IPS DF 6.9 (cell line): ENCODE measurements around the gene LIN52.

Experiments
- DNase-seq: peaks from one replicate; pipeline ENCODE4 v3.0.0-alpha.2; 2013; ENCODE audit warnings: low read depth, low spot score
- H3K27ac ChIP-seq: one replicate; pipeline ENCODE4 v1.5.1; 2013; ENCODE audit warnings: low read length, control low read depth
- H3K27me3 ChIP-seq: 2 replicates; pipeline ENCODE4 v1.6.1; 2013; ENCODE audit warnings: mild to moderate bottlenecking, low read length; ENCODE audit not compliant: control insufficient read depth, insufficient read depth
- H3K36me3 ChIP-seq: 2 replicates; pipeline ENCODE4 v1.6.1; 2013; ENCODE audit warnings: low read length; ENCODE audit not compliant: control insufficient read depth, insufficient read depth
- H3K4me1 ChIP-seq: 2 replicates; pipeline ENCODE4 v1.6.1; 2013; ENCODE audit warnings: low read length; ENCODE audit not compliant: control insufficient read depth, insufficient read depth
- H3K4me3 ChIP-seq: 2 replicates; pipeline ENCODE4 v1.5.1; 2013; ENCODE audit warnings: mild to moderate bottlenecking, low read length
- H3K9me3 ChIP-seq: 2 replicates; pipeline ENCODE4 v1.6.1; 2013; ENCODE audit warnings: low read length, inconsistent platforms; ENCODE audit not compliant: control insufficient read depth, insufficient read depth
- WGBS: extraction: QIAGEN DNeasy Blood & Tissue Kit; methylation state at CpG from one replicate; pipeline ENCODE4 v1.1.7; 2013; ENCODE audit warnings: mixed read lengths, missing lambda C conversion rate; ENCODE audit not compliant: insufficient read length, insufficient coverage; 5-methylcytosine and 5-hydroxymethylcytosine counted together

Gene LIN52

GRCh38 chr14:74231784-74232183 is 147.0 kb downstream of the LIN52 start:
- Histone ChIP-seq H3K9me3 (no peaks in the 10 kb centered on the region), H3K27ac (no peak overlapping the region), H3K36me3 (no peaks in the 10 kb centered on the region), H3K27me3 (no peaks in the 10 kb centered on the region; the same call in 1 of the 2 replicates), H3K4me3 (no peak overlapping the region), H3K4me1 (no peaks in the 10 kb centered on the region)
- no CpG with 5 or more reads among the region's 8 CpGs for WGBS
- DNase-seq: no peak

- H3K9me3 ChIP-seq: no peaks in the 10 kb centered on the region
- no peak overlapping the region for H3K27ac ChIP-seq
- H3K27me3 ChIP-seq: peaks cover 23% of the 10 kb centered on the region
- H3K4me1 ChIP-seq: peaks cover 3% of the 10 kb centered on the region
- WGBS: no CpG with 5 or more reads among the region's 4 CpGs
- no peak for DNase-seq
- H3K4me3 ChIP-seq: no peak overlapping the region
- H3K36me3 ChIP-seq: no peaks in the 10 kb centered on the region
These were observed 150.3 kb downstream of the LIN52 start for GRCh38 chr14:74235017-74235416.

DNA sequence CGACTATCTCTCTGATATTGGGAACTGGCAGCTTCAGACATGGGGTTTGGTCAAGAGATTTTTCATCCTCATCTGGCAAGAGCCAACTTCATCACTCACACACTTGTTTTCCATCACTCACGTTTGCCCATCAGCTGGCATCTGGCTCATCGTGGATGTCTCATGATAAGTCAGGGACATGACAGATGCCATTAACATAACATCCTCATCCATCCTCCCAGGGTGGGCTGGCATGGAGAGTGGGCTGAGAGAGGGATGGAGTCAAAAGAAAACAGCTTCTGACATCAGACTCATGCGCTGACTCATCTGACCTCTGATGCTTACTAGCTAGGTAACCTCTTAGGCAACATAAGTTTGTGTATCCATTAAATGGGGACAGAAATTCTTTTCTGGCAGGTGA is 152.7 kb downstream of the LIN52 start:
- DNase-seq: no peak
- H3K4me3 ChIP-seq: no peak overlapping the region
- peaks cover 47% of the 10 kb centered on the region for H3K27me3 ChIP-seq
- no peaks in the 10 kb centered on the region for H3K9me3 ChIP-seq
- no peaks in the 10 kb centered on the region for H3K36me3 ChIP-seq
- H3K4me1 ChIP-seq: peaks cover 7% of the 10 kb centered on the region
- WGBS: no CpG with 5 or more reads among the region's 4 CpGs
- H3K27ac ChIP-seq: no peak overlapping the region

GRCh38 chr14:74238974-74239847 is 154.5 kb downstream of the LIN52 start, which contains the start of gene VSX2:
Gene VSX2, plus strand, starts transcription at chr14:74239449. Its CDS starts 113 bp downstream, at chr14:74239562.
- Histone ChIP-seq H3K27ac (no peak within 1 kb of the TSS), H3K4me3 (peak within 1 kb of the TSS; percentile 25; the same call in 1 of the 2 replicates), H3K36me3 (no peaks in the 10 kb centered on the region), H3K27me3 (peaks cover 61% of the 10 kb centered on the region), H3K4me1 (peaks cover 7% of the 10 kb centered on the region), H3K9me3 (no peaks in the 10 kb centered on the region)
- no CpG with 5 or more reads among the region's 40 CpGs for WGBS
- DNase-seq: no peak

GRCh38 chr14:74239848-74240793 is 155.4 kb downstream of the LIN52 start:
- no CpG with 5 or more reads among the region's 94 CpGs for WGBS
- H3K27ac ChIP-seq: no peak overlapping the region
- H3K4me3 ChIP-seq: peak overlapping the region; percentile 25; the same call in 1 of the 2 replicates
- DNase-seq: no peak
- H3K36me3 ChIP-seq: no peaks in the 10 kb centered on the region
- peaks cover 61% of the 10 kb centered on the region for H3K27me3 ChIP-seq
- no peaks in the 10 kb centered on the region for H3K9me3 ChIP-seq
- peaks cover 7% of the 10 kb centered on the region for H3K4me1 ChIP-seq

GRCh38 chr14:74240794-74241651 is 156.3 kb downstream of the LIN52 start:
- peak overlapping the region; percentile 29; the same call in 1 of the 2 replicates for H3K4me3 ChIP-seq

GRCh38 chr14:74241652-74242017 is 156.9 kb downstream of the LIN52 start:
- Histone ChIP-seq H3K27me3 (peaks cover 61% of the 10 kb centered on the region), H3K9me3 (no peaks in the 10 kb centered on the region), H3K27ac (no peak overlapping the region), H3K36me3 (no peaks in the 10 kb centered on the region), H3K4me3 (no peak overlapping the region), H3K4me1 (peaks cover 13% of the 10 kb centered on the region)
- WGBS: no CpG with 5 or more reads among the region's 14 CpGs
- DNase-seq: no peak

More at GRCh38 chr14:74240794-74241651, 156.3 kb downstream of the LIN52 start:
- Histone ChIP-seq H3K4me1 (peaks cover 10% of the 10 kb centered on the region), H3K9me3 (no peaks in the 10 kb centered on the region), H3K27me3 (peaks cover 61% of the 10 kb centered on the region), H3K27ac (no peak overlapping the region), H3K36me3 (no peaks in the 10 kb centered on the region)
- DNase-seq: no peak
- WGBS: no CpG with 5 or more reads among the region's 80 CpGs

- WGBS: no CpG with 5 or more reads among the region's 28 CpGs
- H3K36me3 ChIP-seq: no peaks in the 10 kb centered on the region
- peaks cover 13% of the 10 kb centered on the region for H3K4me1 ChIP-seq
- peak overlapping the region; percentile 7; the same call in 1 of the 2 replicates for H3K4me3 ChIP-seq
- peaks cover 61% of the 10 kb centered on the region for H3K27me3 ChIP-seq
- no peaks in the 10 kb centered on the region for H3K9me3 ChIP-seq
- no peak overlapping the region for H3K27ac ChIP-seq
- DNase-seq: no peak
These were observed 157.4 kb downstream of the LIN52 start for GRCh38 chr14:74242021-74242779.

GRCh38 chr14:74242780-74243042 is 158.0 kb downstream of the LIN52 start:
- H3K9me3 ChIP-seq: no peaks in the 10 kb centered on the region
- no peak overlapping the region for H3K27ac ChIP-seq
- H3K27me3 ChIP-seq: peaks cover 61% of the 10 kb centered on the region
- H3K4me1 ChIP-seq: peaks cover 13% of the 10 kb centered on the region
- no peaks in the 10 kb centered on the region for H3K36me3 ChIP-seq
- H3K4me3 ChIP-seq: no peak overlapping the region
- DNase-seq: no peak
- WGBS: no CpG with 5 or more reads among the region's 4 CpGs
